GM18867 (cell line): ENCODE results near the gene PTGR2.
"Not testable (repeated sequence)": the region's sequence is repeated elsewhere in the genome, so short reads cannot be mapped to it uniquely, and the experiment has no call there.

Source experiments
- ATAC-seq: cut with Tn5 transposase; IDR thresholded peaks from one replicate; pipeline ENCODE4 v1.9.1; 2021; ENCODE audit warnings: mild to moderate bottlenecking, moderate library complexity; ENCODE audit not compliant: unreplicated experiment

PTGR2 gene

DNA sequence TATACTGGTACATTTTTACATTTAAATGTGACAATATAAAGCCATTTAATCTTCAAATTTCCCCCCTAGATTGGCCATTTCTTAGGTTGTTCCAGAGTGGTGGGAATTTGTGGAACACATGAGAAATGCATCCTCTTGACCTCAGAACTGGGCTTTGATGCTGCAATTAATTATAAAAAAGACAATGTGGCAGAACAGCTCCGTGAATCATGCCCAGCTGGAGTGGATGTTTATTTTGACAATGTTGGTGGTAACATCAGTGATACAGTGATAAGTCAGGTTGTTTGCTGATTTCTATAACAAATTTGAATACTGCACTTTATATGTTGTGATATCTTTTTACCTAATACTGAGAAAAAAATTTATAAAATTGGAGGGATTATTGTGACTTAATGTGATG is 27.4 kb downstream of the PTGR2 start:
- no peak for ATAC-seq

DNA sequence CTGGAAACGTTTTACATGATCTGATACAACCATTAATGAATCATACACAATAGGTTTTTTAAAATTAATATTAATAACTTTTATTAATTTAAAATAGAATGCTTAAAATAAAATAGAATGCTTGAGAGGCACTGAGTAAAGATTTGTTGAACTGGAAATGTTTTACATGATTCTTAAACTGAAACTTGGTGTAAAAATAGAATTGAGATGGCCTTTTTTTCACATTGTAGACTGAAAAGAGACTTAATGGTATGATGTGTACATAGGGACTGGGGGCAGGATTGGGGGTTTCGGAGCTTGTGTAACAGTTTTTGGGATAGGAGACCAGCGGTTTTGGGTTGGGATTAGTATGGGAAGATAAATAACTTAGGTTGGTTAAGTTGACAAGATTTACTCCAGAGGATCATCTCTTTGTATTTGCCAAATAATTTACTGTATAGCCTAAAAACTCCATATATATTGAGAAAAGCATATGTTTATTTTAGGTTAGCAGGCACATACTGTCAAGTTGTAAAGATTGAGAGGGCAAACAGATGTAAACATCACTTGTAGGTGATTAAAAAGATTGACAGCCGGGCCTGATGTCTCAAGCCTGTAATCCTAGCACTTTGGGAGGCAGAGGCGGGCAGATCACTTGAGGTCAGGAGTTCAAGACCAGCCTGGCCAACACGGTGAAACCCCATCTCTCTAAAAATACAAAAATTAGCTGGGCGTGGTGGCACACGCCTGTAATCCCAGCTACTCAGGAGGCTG is 33.0 kb downstream of the PTGR2 start:
- no peak for ATAC-seq

DNA sequence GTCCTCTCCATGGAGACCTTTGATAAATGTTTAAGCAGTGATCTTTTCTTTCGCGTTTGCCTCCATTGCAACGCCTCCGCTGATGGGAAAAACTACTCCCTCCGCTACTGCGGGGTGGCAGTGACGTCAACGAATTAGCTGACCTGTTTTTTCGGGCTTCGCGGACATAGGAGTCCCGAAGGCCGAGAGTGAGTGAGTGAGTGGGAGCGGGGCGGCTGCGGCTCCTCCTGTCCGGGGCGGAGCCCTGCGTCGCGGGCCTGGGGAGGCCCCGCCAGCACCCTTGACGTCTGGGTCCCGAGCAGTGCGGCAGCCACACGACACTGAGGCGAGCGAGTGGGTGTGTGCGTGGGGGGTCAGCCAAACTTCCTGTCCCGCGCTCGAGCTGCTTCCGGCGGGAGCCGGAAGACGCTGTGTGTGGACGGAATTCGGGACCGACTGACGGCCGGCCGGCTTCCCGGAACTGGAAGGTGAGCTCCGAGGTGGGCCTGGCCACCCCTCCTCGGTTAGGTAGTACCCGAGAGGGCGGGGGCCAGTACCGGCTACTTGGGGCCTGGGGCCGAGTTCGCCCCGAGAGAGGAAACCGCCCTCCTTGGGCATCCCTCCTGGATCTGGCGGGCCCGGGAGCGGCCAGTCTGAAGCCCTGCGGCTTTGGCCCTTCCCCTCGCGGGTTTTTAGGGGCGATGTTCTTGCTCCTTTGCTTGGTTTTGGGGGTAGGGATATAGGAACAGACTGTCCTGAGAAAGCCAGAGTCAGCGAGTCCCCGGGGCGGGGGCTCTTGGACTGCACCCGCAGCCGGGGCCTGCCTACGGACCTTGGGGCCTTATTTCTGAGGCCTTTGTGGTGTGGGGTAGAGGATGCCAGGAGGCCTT is 35.1 kb downstream of the PTGR2 start, which contains the start of gene ZNF410:
TSS of gene ZNF410 (plus strand) at position 411 of the 869 bp plus-strand sequence. CDS start 5,317 bp downstream, outside the sequence.
- peak; percentile 97 for ATAC-seq

DNA sequence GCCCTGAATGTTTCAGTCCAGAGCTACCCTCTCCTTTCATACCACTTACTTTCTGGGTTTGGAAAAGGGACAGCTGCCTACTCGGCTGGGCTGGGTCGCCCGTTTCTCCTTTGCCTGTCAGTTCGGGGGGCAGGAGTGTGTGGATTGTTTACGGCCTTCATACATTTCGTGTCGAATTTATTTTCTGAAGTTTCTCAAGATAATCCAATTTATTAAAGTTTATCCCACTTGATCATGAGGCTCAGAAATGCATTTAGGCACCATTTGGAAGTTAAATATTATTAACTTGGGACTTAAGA is 35.6 kb downstream of the PTGR2 start:
- no peak for ATAC-seq

DNA sequence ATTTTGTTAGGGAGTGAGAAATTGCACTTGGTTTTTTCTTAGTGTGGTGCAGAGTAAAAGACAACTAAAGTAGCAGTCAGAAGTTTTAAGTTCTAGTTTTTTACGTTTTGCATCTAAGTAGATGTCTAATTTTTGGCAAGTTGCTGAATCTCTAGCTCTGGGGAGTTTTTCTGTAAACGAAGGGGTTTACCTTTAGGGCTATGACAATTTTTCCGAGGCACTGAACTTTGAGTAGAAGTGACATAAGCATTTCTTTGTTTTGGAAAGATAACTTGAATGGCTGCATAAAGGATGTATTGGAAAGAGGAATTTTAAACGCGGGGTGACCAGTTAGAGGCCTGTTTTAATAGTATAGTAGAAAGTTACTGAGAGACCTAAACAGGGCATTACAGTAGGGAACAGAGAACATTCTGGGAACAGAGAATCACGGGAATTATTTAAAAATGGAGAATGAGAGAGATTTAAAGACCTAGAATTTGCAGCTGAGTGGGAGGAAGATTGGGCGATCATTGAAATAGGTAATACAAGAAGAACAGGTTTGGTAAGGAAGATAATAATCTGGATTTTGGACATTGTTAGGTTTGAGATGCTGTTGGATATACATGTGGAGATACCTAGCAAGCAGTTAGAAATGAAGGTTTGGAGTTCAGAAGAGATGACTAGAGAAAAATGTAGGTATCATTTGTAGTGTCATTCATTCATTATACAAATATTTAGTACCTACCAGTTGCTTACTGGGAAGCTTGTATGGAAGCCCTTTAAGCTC is 36.2 kb downstream of the PTGR2 start:
- ATAC-seq: no peak

DNA sequence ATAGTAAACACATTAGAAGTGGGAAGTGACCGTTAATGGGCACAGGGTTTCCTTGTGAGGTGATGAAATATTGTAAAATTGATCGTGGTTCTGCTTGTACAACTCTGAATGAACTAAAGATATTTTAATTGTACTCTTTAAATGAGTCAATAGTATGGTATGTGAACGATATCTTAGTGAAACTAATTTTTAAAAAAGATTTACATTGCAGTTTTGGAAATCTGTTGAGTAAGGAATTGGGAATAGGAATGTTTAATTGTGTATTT is 36.8 kb downstream of the PTGR2 start:
- ATAC-seq: no peak

DNA sequence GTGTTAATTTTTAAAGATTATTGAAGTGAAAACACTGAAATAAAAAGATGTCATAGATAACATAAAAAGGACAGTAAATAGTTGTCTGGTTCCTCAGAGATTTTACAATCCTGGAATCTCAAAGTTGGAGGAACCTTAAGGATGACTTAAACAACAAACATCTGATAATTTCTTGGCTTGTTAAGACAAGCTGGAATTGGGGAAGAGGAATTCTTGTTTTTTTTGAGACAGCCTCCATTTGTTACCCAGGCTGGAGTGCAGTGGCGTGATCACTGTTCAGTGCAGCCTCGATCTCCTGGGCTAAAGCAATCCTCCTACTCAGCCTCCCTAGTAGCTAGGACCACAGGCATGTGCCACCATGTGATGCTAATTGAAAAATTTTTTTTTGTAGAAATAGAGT is 37.3 kb downstream of the PTGR2 start:
- no peak for ATAC-seq

DNA sequence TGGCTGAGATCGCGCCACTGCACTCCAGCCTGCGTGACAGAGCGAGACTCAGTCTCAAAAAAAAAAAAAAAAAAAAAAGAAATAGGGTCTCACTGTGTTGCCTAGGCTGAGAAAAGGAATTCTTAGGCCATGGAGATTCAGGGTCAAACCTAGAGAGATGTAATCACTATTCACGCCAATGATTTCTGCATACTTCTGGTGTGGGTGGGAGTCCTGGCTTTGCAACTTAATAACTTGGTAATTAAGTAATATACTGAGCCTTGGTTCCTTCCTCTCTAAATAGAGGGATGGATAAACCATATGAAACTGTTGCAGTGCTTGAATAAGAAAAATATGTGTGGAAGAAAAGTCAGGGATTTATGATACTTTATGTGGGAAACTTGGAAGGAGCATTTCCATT is 37.7 kb downstream of the PTGR2 start:
- no peak for ATAC-seq

DNA sequence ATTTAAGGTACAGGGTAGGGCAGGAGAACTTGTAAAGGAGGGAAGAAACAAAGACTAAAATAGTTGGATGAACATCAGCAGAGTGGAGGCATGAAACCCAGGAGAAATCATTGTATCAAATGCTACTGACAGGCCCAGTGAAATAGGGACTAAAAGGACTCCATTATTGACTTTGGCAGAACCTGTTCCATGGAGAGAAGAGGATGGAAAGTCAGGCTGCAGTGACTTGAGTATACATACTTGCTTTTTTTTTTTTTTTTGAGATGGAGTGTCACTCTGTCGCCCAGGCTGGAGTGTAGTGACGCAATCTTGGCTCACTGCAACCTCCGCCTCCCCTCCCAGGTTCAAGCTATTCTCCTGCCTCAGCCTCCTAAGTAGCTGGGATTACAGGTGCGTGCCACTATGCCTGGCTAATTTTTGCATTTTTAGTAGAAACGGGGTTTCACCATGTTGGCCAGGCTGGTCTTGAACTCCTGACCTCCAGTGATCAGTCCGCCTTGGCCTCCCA is 42.6 kb downstream of the PTGR2 start:
- not testable (repeated sequence) for ATAC-seq

DNA sequence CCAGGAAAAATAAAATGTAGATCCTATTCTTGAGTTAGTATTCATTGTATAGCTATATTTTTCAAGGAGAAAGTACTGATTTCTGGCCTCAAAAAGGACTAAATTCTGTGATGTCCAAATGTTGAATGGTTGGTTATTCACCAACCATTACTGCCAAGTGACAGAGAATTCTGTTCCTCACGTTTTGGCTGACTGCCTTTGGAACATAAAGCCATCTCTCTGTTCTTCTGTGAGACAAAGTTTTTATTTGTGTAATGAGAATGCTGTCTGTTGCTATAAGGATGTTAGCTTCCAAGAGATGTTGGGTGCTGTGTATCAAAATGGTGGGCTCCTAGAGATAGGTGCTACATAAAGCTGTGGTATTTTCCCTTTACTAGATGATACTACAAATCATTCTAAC is 44.3 kb downstream of the PTGR2 start:
- ATAC-seq: no peak

DNA sequence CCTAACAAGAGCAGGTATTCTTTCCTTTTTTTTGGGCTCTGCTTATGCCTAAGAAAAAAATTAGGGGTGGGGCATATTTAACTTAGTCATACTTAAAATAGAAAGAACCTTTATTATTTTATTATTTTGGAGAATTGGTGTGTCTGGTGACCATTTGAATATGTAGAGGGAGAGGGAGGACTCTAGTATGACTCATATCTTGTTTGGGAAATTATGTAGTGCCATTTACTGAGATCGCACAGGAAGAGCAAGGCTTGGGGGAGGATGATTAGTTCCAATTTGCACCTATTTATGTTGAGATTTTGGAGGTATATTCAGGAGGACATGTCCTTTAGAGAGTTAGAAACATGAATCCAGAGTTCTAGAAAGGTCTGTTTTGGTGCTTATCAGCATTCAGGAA is 44.9 kb downstream of the PTGR2 start:
- no peak for ATAC-seq

DNA sequence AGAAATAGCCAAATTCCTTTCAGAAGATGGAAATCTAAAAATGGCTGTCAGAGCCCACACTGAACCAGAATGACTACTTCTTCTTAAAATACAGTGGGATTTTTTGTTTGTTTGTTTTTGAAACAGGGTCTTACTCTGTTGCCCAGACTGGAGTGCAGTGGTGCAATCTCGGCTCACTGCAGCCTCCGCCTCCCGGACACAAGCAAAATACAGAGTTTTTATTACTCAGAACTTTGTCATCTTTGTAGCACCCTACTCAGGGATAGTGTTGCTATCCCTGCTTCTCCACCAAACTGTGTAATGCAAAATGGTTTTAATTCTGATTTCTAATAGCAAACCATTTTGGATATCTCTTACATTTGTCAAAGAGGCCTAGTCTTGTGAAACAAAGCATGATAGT is 51.4 kb downstream of the PTGR2 start:
- ATAC-seq: no peak

DNA sequence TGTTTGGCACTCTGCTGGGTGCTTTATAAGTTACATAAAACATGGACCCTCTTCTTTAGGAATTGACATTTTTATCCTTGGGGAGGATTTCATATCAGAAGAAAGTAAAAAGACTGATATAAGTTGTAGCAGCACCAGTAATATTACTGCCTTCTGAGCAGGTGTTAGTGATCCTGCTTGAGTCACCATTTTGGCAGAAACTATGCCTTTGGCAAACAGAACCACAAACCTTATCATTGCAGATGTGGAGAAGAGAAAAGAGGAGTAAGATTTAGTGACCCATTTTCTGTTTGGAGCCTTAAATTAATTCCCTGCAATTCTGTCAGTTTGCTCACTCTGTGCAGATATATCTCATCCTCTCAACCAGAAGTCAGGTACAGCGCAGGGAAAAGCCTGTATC is 58.0 kb downstream of the PTGR2 start:
- no peak for ATAC-seq

DNA sequence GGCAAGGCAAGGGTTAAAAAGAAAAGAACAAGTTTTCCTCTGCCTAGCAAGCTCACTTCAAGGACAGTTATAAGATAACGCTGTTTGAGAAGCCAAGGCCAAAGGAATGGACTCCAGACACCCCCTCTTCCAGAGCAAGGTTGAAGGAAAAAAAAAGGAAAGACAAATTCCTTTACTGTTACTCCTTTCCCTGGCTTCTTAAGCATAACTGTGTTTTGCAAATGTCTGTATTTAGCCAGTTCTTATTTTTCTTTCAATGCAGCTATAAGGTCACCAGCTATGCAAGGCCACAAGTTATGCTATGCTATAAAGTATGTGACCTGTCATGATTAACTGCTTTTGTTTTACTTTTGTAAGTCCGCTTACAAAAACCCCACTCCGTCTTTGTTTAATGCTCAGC is 61.6 kb downstream of the PTGR2 start:
- ATAC-seq: no peak

DNA sequence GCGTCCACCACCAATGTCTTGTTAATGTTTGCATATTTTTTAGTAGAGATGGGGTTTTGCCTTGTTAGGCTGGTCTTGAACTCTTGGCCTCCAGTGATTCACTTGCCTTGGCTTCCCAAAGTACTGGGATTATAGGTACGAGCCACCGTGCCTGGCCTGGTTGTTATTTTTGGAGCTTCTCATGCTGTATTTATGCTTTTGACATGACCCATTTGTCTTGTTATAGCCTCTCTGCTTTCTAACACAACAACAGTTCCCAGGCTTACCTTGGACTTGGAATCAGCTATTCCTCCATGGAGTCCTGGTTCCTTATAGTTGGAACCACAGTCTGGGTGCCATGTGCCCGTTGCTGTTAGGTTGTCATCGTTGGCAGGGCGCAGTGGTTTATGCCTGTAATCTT is 64.7 kb downstream of the PTGR2 start:
- no peak for ATAC-seq

DNA sequence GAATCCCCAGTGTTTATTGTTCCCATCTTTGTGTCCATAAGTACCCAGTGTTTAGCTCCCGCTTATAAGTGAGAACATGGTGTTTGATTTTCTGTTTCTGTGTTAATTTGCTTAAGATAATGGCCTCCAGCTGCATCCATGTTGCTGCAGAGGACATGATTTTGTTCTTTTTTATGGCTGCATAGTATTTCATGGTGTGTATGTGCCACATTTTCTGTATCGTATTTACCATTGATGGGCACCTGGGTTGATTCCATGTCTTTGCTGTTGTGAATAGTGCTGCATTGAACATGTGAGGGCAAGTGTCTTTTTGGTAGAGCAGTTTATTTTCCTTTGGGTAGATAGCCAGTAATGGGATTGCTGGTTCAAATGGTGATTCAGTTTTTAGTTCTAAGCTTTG is 67.8 kb downstream of the PTGR2 start:
- not testable (repeated sequence) for ATAC-seq

DNA sequence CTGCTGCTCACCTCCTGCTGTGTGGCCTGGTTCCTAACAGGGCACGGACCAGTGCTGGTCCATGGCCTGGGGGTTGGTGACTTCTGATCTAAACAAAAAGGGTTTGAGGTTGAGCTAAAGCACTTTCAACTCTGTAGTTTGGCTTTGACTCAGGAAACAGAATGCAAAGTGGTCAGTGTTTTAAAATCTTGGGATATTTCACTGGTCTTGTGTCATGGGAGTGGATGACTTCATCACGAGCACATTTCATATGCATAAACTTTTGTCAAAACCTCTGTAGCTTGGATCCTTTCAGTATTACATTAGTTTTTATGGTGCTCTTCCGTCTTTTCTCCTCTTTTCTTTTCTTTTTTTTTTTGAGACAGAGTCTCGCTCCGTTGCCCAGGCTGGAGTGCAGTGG is 72.7 kb downstream of the PTGR2 start:
- ATAC-seq: no peak
